Measurements from ENCODE around the gene FRMD3. TPM values are rescaled to one million over a fixed set of nuclear protein-coding genes. Genes with fewer than 3 reads are reported as not detected.

Gene FRMD3
- total RNA-seq, 1 experiment from 2014 or later, result 3.9 TPM

- no peak overlapping the region for H2AFZ ChIP-seq (ENCODE audit: low read length)
- H4K20me1 ChIP-seq (ENCODE audit: low read length), result no peaks in the 10 kb centered on the region
- H3K27ac ChIP-seq (ENCODE audit: low read length), result no peak overlapping the region
- no peak overlapping the region for H3K9ac ChIP-seq (ENCODE audit: low read length)
- DNase-seq (no peak), ATAC-seq (no peak)
- TF ChIP-seq CTCF (conservative IDR thresholded peaks at IDR 0.05; ENCODE audit: low read depth, low read length), result no peak
- no peak for TF ChIP-seq EZH2phosphoT487 (IDR thresholded peaks at IDR 0.05; ENCODE audit: borderline replicate concordance, low read length)
- no peak for TF ChIP-seq EZH2 (IDR thresholded peaks at IDR 0.05; ENCODE audit: low read length, unreplicated experiment)
- CTCF ChIA-PET, result no interaction called here
- no peaks in the 10 kb centered on the region for H3K36me3 ChIP-seq (ENCODE audit: low read depth, low read length)
- no peak overlapping the region for H3K4me3 ChIP-seq (ENCODE audit: low read length)
- H3F3A ChIP-seq (ENCODE audit: low read length, unreplicated experiment), result no peaks in the 10 kb centered on the region
- peaks cover 5% of the 10 kb centered on the region; the same call in 1 of the 2 replicates for H3K4me1 ChIP-seq (ENCODE audit: insufficient read depth, low read length)
- no TSS peak for BruUV-seq (replicated peaks)
- no peaks in the 10 kb centered on the region for H3K9me2 ChIP-seq (replicated peaks; ENCODE audit: low read length)
- H3K79me2 ChIP-seq (ENCODE audit: low read length), result peaks cover 5% of the 10 kb centered on the region; the same call in 1 of the 2 replicates
- H3K4me2 ChIP-seq (ENCODE audit: low read length), result no peak overlapping the region
- intact Hi-C loops (cut with micrococcal nuclease), result no loop called here
- no peaks in the 10 kb centered on the region for H3K9me3 ChIP-seq (ENCODE audit: low read length)
- POLR2A ChIA-PET (ENCODE audit: unreplicated experiment), result no interaction called here
- H3K27me3 ChIP-seq (ENCODE audit: low read length), result no peaks in the 10 kb centered on the region
These were observed 12.0 kb downstream of the FRMD3 start for GRCh38 chr9:83526211-83526610.

GRCh38 chr9:83523684-83524083 is 14.5 kb downstream of the FRMD3 start:
- ChIA-PET POLR2A (ENCODE audit: unreplicated experiment) (no interaction called here), CTCF (interaction anchor here (0.7 kb wide), 1 partner anchor 191 kb away, joined by 4 read pairs; no protein-coding TSS in a partner anchor)
- TF ChIP-seq EZH2phosphoT487 (IDR thresholded peaks at IDR 0.05; ENCODE audit: borderline replicate concordance, low read length), result no peak
- no peak for TF ChIP-seq CTCF (conservative IDR thresholded peaks at IDR 0.05; ENCODE audit: low read depth, low read length)
- TF ChIP-seq EZH2 (IDR thresholded peaks at IDR 0.05; ENCODE audit: low read length, unreplicated experiment), result no peak
- BruUV-seq (replicated peaks), result no TSS peak
- DNase-seq (no peak), ATAC-seq (peak; percentile 19; the same call in 1 of the 2 replicates)
- no peaks in the 10 kb centered on the region for H3K9me3 ChIP-seq (ENCODE audit: low read length)
- no peaks in the 10 kb centered on the region for H3K36me3 ChIP-seq (ENCODE audit: low read depth, low read length)
- H3K9me2 ChIP-seq (replicated peaks; ENCODE audit: low read length), result no peaks in the 10 kb centered on the region
- intact Hi-C loops (cut with micrococcal nuclease), result no loop called here
- no peak overlapping the region for H3K9ac ChIP-seq (ENCODE audit: low read length)
- H4K20me1 ChIP-seq (ENCODE audit: low read length), result no peaks in the 10 kb centered on the region
- no peaks in the 10 kb centered on the region for H3K79me2 ChIP-seq (ENCODE audit: low read length)
- no peaks in the 10 kb centered on the region for H3K27me3 ChIP-seq (ENCODE audit: low read length)
- H3F3A ChIP-seq (ENCODE audit: low read length, unreplicated experiment), result no peaks in the 10 kb centered on the region
- H3K4me1 ChIP-seq (ENCODE audit: insufficient read depth, low read length), result peaks cover 5% of the 10 kb centered on the region; the same call in 1 of the 2 replicates
- no peak overlapping the region for H2AFZ ChIP-seq (ENCODE audit: low read length)
- no peak overlapping the region for H3K27ac ChIP-seq (ENCODE audit: low read length)
- no peak overlapping the region for H3K4me3 ChIP-seq (ENCODE audit: low read length)
- H3K4me2 ChIP-seq (ENCODE audit: low read length), result no peak overlapping the region

GRCh38 chr9:83521411-83521810 is 16.8 kb downstream of the FRMD3 start:
- H3K27ac ChIP-seq (ENCODE audit: low read length), result peak overlapping the region; percentile 39; the same call in 1 of the 2 replicates
- no peaks in the 10 kb centered on the region for H3K36me3 ChIP-seq (ENCODE audit: low read depth, low read length)
- no peaks in the 10 kb centered on the region for H4K20me1 ChIP-seq (ENCODE audit: low read length)
- intact Hi-C loops (cut with micrococcal nuclease), result no loop called here
- BruUV-seq (replicated peaks), result no TSS peak
- no peak overlapping the region for H3K4me2 ChIP-seq (ENCODE audit: low read length)
- H3K4me1 ChIP-seq (ENCODE audit: insufficient read depth, low read length), result peaks cover 5% of the 10 kb centered on the region; the same call in 1 of the 2 replicates
- H3K9me2 ChIP-seq (replicated peaks; ENCODE audit: low read length), result no peaks in the 10 kb centered on the region
- no peak overlapping the region for H3K4me3 ChIP-seq (ENCODE audit: low read length)
- peak; percentile 47 for DNase-seq
- POLR2A ChIA-PET (ENCODE audit: unreplicated experiment), result no interaction called here
- no peaks in the 10 kb centered on the region for H3K79me2 ChIP-seq (ENCODE audit: low read length)
- no peak overlapping the region for H2AFZ ChIP-seq (ENCODE audit: low read length)
- H3K27me3 ChIP-seq (ENCODE audit: low read length), result no peaks in the 10 kb centered on the region
- no peaks in the 10 kb centered on the region for H3F3A ChIP-seq (ENCODE audit: low read length, unreplicated experiment)
- H3K9me3 ChIP-seq (ENCODE audit: low read length), result no peaks in the 10 kb centered on the region
- no peak for TF ChIP-seq CTCF (conservative IDR thresholded peaks at IDR 0.05; ENCODE audit: low read depth, low read length)
- no peak for TF ChIP-seq EZH2 (IDR thresholded peaks at IDR 0.05; ENCODE audit: low read length, unreplicated experiment)
- TF ChIP-seq EZH2phosphoT487 (IDR thresholded peaks at IDR 0.05; ENCODE audit: borderline replicate concordance, low read length), result no peak
- CTCF ChIA-PET, result no interaction called here
- ATAC-seq, result peak; percentile 58
- no peak overlapping the region for H3K9ac ChIP-seq (ENCODE audit: low read length)
